H1 (cell line): ENCODE measurements around the gene ARFGEF3. TPM values are rescaled to one million over a fixed set of nuclear protein-coding genes. Genes with fewer than 3 reads are reported as not detected.

Source experiments
- CHD2 ChIP-seq: IDR thresholded peaks from 2 replicates; pipeline ENCODE4 v1.6.1; 2012; ENCODE audit warnings: low read length, improper control_type of control experiment
- CHD7 ChIP-seq: fragments of 300-600 bp; sonication (generic); IDR thresholded peaks from 2 replicates; pipeline ENCODE4 v1.7.1; 2012; ENCODE audit warnings: low read length, moderate library complexity, mild to moderate bottlenecking, inconsistent platforms; ENCODE audit not compliant: insufficient replicate concordance
- NANOG ChIP-seq: IDR thresholded peaks from 2 replicates; pipeline ENCODE4 v1.6.1; 2011; ENCODE audit warnings: low read length, low read depth, mild to moderate bottlenecking, inconsistent platforms; ENCODE audit not compliant: insufficient read depth, poor library complexity, severe bottlenecking
- SP1 ChIP-seq: IDR thresholded peaks from 2 replicates; pipeline ENCODE4 v1.6.1; 2011; ENCODE audit warnings: low read depth, low read length
- YY1 ChIP-seq: IDR thresholded peaks from 2 replicates; pipeline ENCODE4 v1.6.1; 2011; ENCODE audit warnings: low read depth, mild to moderate bottlenecking, low read length
- polyA plus RNA-seq, 7 experiments: library from polyadenylated mRNA; depleted of rRNA in 3 of 7; stranded (reverse) in 5 of 7; unstranded in 2 of 7; fragments of >200 nt in 5 of 7; fragments of 200-250 nt in 2 of 7; gene quantifications; 1 replicate in 5 of 7; 2 replicates in 1 of 7; 4 replicates in 1 of 7; pipeline versions ENCODE4 v1.2.1 to v1.2.3, GENCODE V29; 2011 to 2013; ENCODE audit warnings: missing spikeins in 2 of 7, mixed read lengths in 2 of 7
- total RNA-seq: library from RNA; stranded (reverse); fragmentation: NEBNext Ultra II Directional; extraction: Animal tissue kit (Norgen Biotek cat#: 25700); gene quantifications from 2 replicates; pipeline ENCODE4 v1.2.1, GENCODE V29; 2021

Gene ARFGEF3
- total and polyA plus RNA-seq, 2 of the 8 experiments (the other 6 are each of a cell fraction or from before 2014, with no cell fraction given) = 5.8 to 23.2 TPM

- TF ChIP-seq CHD7 (no peak), NANOG (no peak), SP1 (no peak), YY1 (no peak), CHD2 (no peak)
Measured at GRCh38 chr6:138201836-138202235, 40.1 kb downstream of the ARFGEF3 start (continued).
